Esophagus squamous epithelium (tissue), 4 donors: ENCODE measurements around the gene ACSL1.

Experiments
- POLR2A ChIP-seq, 4 donors: fragments of 450-650 bp; IDR thresholded peaks; one replicate each; pipeline ENCODE4 v1.6.1; 2017; ENCODE audit warnings: antibody characterized with exemption in 4 of 4, mild to moderate bottlenecking in 4 of 4, moderate library complexity in 3 of 4
- TF ChIP-seq, protein P1 (sequence below), 6 experiments: fragments of 450-650 bp in 4 of 6; fragments of 200-600 bp in 2 of 6; sonication (generic) in 2 of 6; IDR thresholded peaks; one replicate each; pipeline ENCODE4 v1.5.1; 2016 to 2019; ENCODE audit warnings: antibody characterized with exemption in 6 of 6, mild to moderate bottlenecking in 4 of 6, moderate library complexity in 4 of 6

DNA sequence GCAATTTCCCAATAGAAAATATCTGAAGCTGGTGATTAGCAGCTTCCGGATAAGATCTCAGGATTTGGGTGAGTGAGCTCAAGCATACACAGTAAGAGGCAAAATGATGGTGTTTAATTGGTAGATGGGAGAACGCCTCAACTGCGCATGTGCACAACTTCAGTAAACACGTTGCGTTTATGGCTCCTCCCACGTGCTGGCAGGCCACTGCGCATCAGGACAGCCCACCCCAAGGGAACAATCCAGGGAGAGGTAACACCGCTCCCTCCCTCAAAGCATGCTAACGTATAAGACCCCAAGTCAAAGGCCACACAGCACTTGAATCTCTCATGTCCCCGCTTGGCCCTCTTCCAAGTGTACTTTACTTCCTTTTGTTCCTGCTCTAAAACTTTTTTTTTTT lies 81.5 kb downstream of the ACSL1 start:
- TF ChIP-seq POLR2A (IDR thresholded peaks at IDR 0.05): no peak
- TF ChIP-seq, protein P1, sequence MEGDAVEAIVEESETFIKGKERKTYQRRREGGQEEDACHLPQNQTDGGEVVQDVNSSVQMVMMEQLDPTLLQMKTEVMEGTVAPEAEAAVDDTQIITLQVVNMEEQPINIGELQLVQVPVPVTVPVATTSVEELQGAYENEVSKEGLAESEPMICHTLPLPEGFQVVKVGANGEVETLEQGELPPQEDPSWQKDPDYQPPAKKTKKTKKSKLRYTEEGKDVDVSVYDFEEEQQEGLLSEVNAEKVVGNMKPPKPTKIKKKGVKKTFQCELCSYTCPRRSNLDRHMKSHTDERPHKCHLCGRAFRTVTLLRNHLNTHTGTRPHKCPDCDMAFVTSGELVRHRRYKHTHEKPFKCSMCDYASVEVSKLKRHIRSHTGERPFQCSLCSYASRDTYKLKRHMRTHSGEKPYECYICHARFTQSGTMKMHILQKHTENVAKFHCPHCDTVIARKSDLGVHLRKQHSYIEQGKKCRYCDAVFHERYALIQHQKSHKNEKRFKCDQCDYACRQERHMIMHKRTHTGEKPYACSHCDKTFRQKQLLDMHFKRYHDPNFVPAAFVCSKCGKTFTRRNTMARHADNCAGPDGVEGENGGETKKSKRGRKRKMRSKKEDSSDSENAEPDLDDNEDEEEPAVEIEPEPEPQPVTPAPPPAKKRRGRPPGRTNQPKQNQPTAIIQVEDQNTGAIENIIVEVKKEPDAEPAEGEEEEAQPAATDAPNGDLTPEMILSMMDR (IDR thresholded peaks at IDR 0.05): no peak
